Measurements from ENCODE around the gene CPT1B. TPM values are rescaled to one million over a fixed set of nuclear protein-coding genes. Genes with fewer than 3 reads are reported as not detected.

The CPT1B gene
- total and polyA plus RNA-seq, 10 of the 15 experiments (the other 5 are each of a cell fraction or from before 2014, with no cell fraction given) = 3.5 to 54.0 (median 21.7) TPM

- BruUV-seq (replicated peaks) = no TSS peak
- ChIA-PET RAD21 (ENCODE audit: unreplicated experiment) (interaction anchor here (0.7 to 2.1 kb wide), 9 partner anchors 8 to 305 kb away, joined by 3 to 16 read pairs (median 3); partner anchors contain the start of genes LMF2, NCAPH2, SCO2 and SYCE3), POLR2A (interaction anchor here (0.6 to 2.5 kb wide), 10 partner anchors 10 to 213 kb away, joined by 3 to 15 read pairs (median 8); partner anchors contain the start of genes LMF2, NCAPH2, SCO2 and SYCE3), SMC1A (ENCODE audit: uncharacterized antibody, unreplicated experiment) (interaction anchor here (1.2 to 2.4 kb wide), 6 partner anchors 8 to 72 kb away, joined by 4 to 14 read pairs (median 6); partner anchors contain the start of genes SCO2 and SYCE3), CTCF (interaction anchor here (1.0 to 2.2 kb wide), 7 partner anchors 9 to 74 kb away, joined by 3 to 9 read pairs (median 5); partner anchors contain the start of gene SCO2)
- FAIRE-seq (peak; percentile 7), DNase-seq (ENCODE audit: low read depth, low spot score) (no peak), ATAC-seq (peak; percentile 7)
- Histone ChIP-seq H3K4me2 (ENCODE audit: control insufficient read depth, insufficient read depth) (peak overlapping the region; percentile 66), H2AFZ (ENCODE audit: control insufficient read depth, low read depth, low read length) (peak overlapping the region; percentile 68), H3K9ac (ENCODE audit: control insufficient read depth, insufficient read depth, low read length) (peak overlapping the region; percentile 44; the same call in 1 of the 2 replicates), H3K4me1 (ENCODE audit: control insufficient read depth, insufficient read depth, low read length) (peaks cover 23% of the 10 kb centered on the region), H3K79me2 (ENCODE audit: control insufficient read depth, insufficient read depth, low read length) (no peaks in the 10 kb centered on the region), H3K27me3 (replicated peaks in 1 of 2; ENCODE audit: control insufficient read depth in 2 of 2, insufficient read depth in 2 of 2, low read length in 1 of 2) (peaks cover 0 to 1% of the 10 kb centered on the region in 2 experiments; a peak in 1 of 4 replicates), H3K4me3 (peak overlapping the region; percentile 38; the same call in 1 of the 2 replicates), H3K9me3 (replicated peaks; ENCODE audit: control insufficient read depth, insufficient read depth, low read length) (no peaks in the 10 kb centered on the region), H3K36me3 (ENCODE audit: control insufficient read depth in 2 of 2, insufficient read depth in 2 of 2, low read length in 1 of 2) (no peaks in the 10 kb centered on the region), H3K27ac (ENCODE audit: control insufficient read depth, insufficient read depth) (no peak overlapping the region; the same call in 1 of the 2 replicates), H4K20me1 (ENCODE audit: control insufficient read depth, insufficient read depth) (no peaks in the 10 kb centered on the region)
- intact Hi-C loops (cut with micrococcal nuclease; ENCODE audit: unreplicated experiment) = no loop called here
- WGBS (ENCODE audit: insufficient coverage, insufficient replicate concordance, low lambda C conversion rate, missing lambda C conversion rate) = 14% methylated on average over 40 of the region's 56 CpGs
- in situ Hi-C loops (cut with MboI) = no loop called here
- TF ChIP-seq MTA2 (IDR thresholded peaks at IDR 0.05; ENCODE audit: low read depth) (no peak), E2F8 (IDR thresholded peaks at IDR 0.05; ENCODE audit: low read depth, partially characterized antibody) (no peak), MLLT1 (IDR thresholded peaks at IDR 0.05) (no peak), NFIC (IDR thresholded peaks at IDR 0.05; ENCODE audit: low read depth, low read length) (no peak), POLR2A (IDR thresholded peaks at IDR 0.05; ENCODE audit: low read depth, low read length) (peak; percentile 76), MEF2B (IDR thresholded peaks at IDR 0.05; ENCODE audit: partially characterized antibody, poor library complexity, severe bottlenecking) (peak; percentile 27), CEBPZ (IDR thresholded peaks at IDR 0.05; ENCODE audit: low read depth, low read length) (no peak), NR2F1 (conservative IDR thresholded peaks at IDR 0.05) (peak; percentile 34; the same call in 1 of the 2 replicates), ZBTB33 (IDR thresholded peaks at IDR 0.05) (peak; percentile 90; the same call in 1 of the 2 replicates), YBX1 (IDR thresholded peaks at IDR 0.05) (no peak), RCOR1 (conservative IDR thresholded peaks at IDR 0.05; ENCODE audit: low read depth, low read length) (no peak)
Measured at GRCh38 chr22:50548040-50548920, 29.9 kb downstream of the CPT1B start.
